ENCODE measurements around the gene ATG10.
"Not testable (repeated sequence)": the region's sequence is repeated elsewhere in the genome, so short reads cannot be mapped to it uniquely, and the experiment has no call there.

ATG10 gene

GRCh38 chr5:81980598-81981260 is 8.9 kb downstream of the ATG10 start:
- DNase-seq (ENCODE audit: low spot score), result no peak
- Histone ChIP-seq H3K4me1 (ENCODE audit: insufficient read depth, poor library complexity, severe bottlenecking) (no peaks in the 10 kb centered on the region), H3K36me3 (ENCODE audit: low read depth) (peaks cover 15% of the 10 kb centered on the region; the same call in 1 of the 2 replicates), H3K9me3 (ENCODE audit: severe bottlenecking) (no peaks in the 10 kb centered on the region), H3K4me3 (ENCODE audit: severe bottlenecking) (no peak overlapping the region), H3K27ac (ENCODE audit: poor library complexity, severe bottlenecking) (no peak overlapping the region), H3K27me3 (ENCODE audit: insufficient read depth, poor library complexity, severe bottlenecking) (no peaks in the 10 kb centered on the region)
- no peak; the same call in 2 of the 3 replicates for ATAC-seq (ENCODE audit: low read depth)
- TF ChIP-seq, protein P1, sequence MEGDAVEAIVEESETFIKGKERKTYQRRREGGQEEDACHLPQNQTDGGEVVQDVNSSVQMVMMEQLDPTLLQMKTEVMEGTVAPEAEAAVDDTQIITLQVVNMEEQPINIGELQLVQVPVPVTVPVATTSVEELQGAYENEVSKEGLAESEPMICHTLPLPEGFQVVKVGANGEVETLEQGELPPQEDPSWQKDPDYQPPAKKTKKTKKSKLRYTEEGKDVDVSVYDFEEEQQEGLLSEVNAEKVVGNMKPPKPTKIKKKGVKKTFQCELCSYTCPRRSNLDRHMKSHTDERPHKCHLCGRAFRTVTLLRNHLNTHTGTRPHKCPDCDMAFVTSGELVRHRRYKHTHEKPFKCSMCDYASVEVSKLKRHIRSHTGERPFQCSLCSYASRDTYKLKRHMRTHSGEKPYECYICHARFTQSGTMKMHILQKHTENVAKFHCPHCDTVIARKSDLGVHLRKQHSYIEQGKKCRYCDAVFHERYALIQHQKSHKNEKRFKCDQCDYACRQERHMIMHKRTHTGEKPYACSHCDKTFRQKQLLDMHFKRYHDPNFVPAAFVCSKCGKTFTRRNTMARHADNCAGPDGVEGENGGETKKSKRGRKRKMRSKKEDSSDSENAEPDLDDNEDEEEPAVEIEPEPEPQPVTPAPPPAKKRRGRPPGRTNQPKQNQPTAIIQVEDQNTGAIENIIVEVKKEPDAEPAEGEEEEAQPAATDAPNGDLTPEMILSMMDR (IDR thresholded peaks at IDR 0.05; ENCODE audit: poor library complexity, severe bottlenecking), result no peak

DNA sequence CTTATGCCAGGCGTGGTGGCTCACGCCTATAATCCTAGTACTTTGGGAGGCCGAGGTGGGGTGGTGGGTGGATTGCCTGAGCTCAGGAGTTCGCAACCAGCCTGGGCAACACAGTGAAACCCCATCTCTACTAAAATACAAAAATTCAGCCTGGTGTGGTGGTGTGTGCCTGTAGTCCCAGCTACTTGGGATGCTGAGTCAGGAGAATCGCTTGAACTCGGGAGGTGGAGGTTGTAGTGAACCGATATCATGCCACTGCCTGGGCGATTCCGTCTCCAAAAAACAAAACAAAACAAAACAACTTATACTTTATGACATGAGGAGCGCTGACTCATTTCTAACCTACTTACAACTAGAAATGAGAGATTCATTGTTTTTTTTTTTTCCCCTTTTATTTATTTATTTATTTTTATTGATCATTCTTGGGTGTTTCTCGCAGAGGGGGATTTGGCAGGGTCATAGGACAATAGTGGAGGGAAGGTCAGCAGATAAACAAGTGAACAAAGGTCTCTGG is 10.4 kb downstream of the ATG10 start:
- not testable (repeated sequence) for H3K4me3 ChIP-seq (ENCODE audit: severe bottlenecking); DNase-seq (ENCODE audit: low spot score); H3K27ac ChIP-seq (ENCODE audit: poor library complexity, severe bottlenecking); H3K4me1 ChIP-seq (ENCODE audit: insufficient read depth, poor library complexity, severe bottlenecking); H3K27me3 ChIP-seq (ENCODE audit: insufficient read depth, poor library complexity, severe bottlenecking); ATAC-seq (ENCODE audit: low read depth); H3K9me3 ChIP-seq (ENCODE audit: severe bottlenecking)
- H3K36me3 ChIP-seq (ENCODE audit: low read depth), result peaks cover 13% of the 10 kb centered on the region

- not testable (repeated sequence) for H3K4me3 ChIP-seq (ENCODE audit: severe bottlenecking); ATAC-seq (ENCODE audit: low read depth); H3K9me3 ChIP-seq (ENCODE audit: severe bottlenecking); H3K27me3 ChIP-seq (ENCODE audit: insufficient read depth, poor library complexity, severe bottlenecking); H3K4me1 ChIP-seq (ENCODE audit: insufficient read depth, poor library complexity, severe bottlenecking); H3K27ac ChIP-seq (ENCODE audit: poor library complexity, severe bottlenecking); DNase-seq (ENCODE audit: low spot score)
- peaks cover 17% of the 10 kb centered on the region for H3K36me3 ChIP-seq (ENCODE audit: low read depth)
These were observed 11.3 kb downstream of the ATG10 start for GRCh38 chr5:81983148-81983547.

DNA sequence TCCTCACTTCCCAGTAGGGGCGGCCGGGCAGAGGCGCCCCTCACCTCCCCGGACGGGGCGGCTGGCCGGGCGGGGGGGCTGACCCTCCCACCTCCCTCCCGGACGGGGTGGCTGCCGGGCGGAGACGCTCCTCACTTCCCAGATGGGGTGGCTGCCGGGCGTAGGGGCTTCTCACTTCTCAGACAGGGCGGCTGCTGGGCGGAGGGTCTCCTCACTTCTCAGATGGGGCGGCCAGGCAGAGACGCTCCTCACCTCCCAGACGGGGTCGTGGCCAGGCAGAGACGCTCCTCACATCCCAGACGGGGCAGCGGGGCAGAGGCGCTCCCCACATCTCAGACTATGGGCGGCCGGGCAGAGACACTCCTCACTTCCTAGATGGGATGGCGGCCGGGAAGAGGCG is 11.7 kb downstream of the ATG10 start:
- H3K4me3 ChIP-seq (ENCODE audit: severe bottlenecking); DNase-seq (ENCODE audit: low spot score); H3K27me3 ChIP-seq (ENCODE audit: insufficient read depth, poor library complexity, severe bottlenecking); H3K9me3 ChIP-seq (ENCODE audit: severe bottlenecking); H3K27ac ChIP-seq (ENCODE audit: poor library complexity, severe bottlenecking); ATAC-seq (ENCODE audit: low read depth); H3K4me1 ChIP-seq (ENCODE audit: insufficient read depth, poor library complexity, severe bottlenecking): not testable (repeated sequence)
- H3K36me3 ChIP-seq (ENCODE audit: low read depth), result peaks cover 21% of the 10 kb centered on the region

DNA sequence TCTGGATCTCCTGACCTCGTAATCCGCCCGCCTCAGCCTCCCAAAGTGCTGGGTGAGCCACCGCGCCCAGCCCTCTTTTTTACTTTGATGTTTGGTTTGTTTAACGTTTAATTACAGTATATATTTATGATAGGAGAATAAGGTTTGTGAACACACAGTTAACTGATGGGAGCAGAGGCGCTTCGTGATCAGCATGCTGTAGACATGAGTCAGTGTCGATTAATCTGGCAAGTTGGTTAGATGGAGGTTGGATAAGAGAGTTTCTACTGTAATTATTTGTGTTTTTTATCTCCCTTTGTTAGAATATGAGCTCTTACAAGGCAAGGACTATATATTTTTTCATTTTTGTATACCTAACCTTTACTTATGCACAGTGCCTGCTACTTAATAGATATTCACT is 14.3 kb downstream of the ATG10 start:
- ATAC-seq (ENCODE audit: low read depth) (no peak), DNase-seq (ENCODE audit: low spot score) (no peak)
- Histone ChIP-seq H3K27me3 (ENCODE audit: insufficient read depth, poor library complexity, severe bottlenecking) (no peaks in the 10 kb centered on the region), H3K4me3 (ENCODE audit: severe bottlenecking) (no peak overlapping the region), H3K36me3 (ENCODE audit: low read depth) (peaks cover 21% of the 10 kb centered on the region), H3K4me1 (ENCODE audit: insufficient read depth, poor library complexity, severe bottlenecking) (no peaks in the 10 kb centered on the region), H3K27ac (ENCODE audit: poor library complexity, severe bottlenecking) (no peak overlapping the region), H3K9me3 (ENCODE audit: severe bottlenecking) (no peaks in the 10 kb centered on the region)
- TF ChIP-seq, protein P1 (IDR thresholded peaks at IDR 0.05; ENCODE audit: poor library complexity, severe bottlenecking), result no peak

DNA sequence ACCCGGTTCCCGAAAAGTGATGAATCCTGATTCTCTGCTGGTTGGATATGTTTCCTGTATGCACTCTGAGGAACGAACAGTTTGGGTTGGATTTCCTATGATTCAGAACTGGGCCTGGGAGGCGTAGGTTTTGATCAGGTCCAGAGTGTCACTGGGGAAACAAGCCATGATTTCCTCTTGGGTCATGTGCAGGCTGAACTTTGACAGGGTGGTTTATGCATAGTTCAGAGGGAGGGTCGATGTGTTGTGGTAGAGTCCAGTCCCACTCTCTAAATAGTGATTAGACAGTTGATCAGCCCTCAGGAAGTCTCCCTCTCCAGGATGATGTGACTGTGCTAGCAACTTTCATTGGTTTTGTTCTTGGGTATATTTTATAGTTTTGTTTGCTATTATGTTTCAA is 17.4 kb downstream of the ATG10 start:
- ATAC-seq (ENCODE audit: low read depth) (no peak), DNase-seq (ENCODE audit: low spot score) (no peak)
- Histone ChIP-seq H3K27me3 (ENCODE audit: insufficient read depth, poor library complexity, severe bottlenecking) (no peaks in the 10 kb centered on the region), H3K4me1 (ENCODE audit: insufficient read depth, poor library complexity, severe bottlenecking) (no peaks in the 10 kb centered on the region), H3K4me3 (ENCODE audit: severe bottlenecking) (no peak overlapping the region), H3K9me3 (ENCODE audit: severe bottlenecking) (no peaks in the 10 kb centered on the region), H3K27ac (ENCODE audit: poor library complexity, severe bottlenecking) (no peak overlapping the region), H3K36me3 (ENCODE audit: low read depth) (peaks cover 17% of the 10 kb centered on the region)
- TF ChIP-seq, protein P1 (IDR thresholded peaks at IDR 0.05; ENCODE audit: poor library complexity, severe bottlenecking), result no peak

Measured in RWPE2 (cell line).